Natural killer cell (primary cell): ENCODE measurements around the gene TANGO6. TPM values are rescaled to one million over a fixed set of nuclear protein-coding genes. Genes with fewer than 3 reads are reported as not detected.

ENCODE experiments used
- ATAC-seq, 3 donors: fragments of 150-1000 bp in 2 of 3; fragments of 200-7000 bp in 1 of 3; cut with Tn5 transposase; 1 replicate in 1 of 3; 2 replicates in 2 of 3; pipeline ENCODE4 v1.10.0; 2021; ENCODE audit warnings: mild to moderate bottlenecking in 2 of 3, moderate library complexity in 2 of 3
- DNase-seq, 2 donors: peaks; one replicate each; pipeline versions ENCODE4 v3.0.0 to v3.0.0-alpha.2; 2013 to 2021; ENCODE audit warnings: mixed read lengths in 1 of 2
- H3K27ac ChIP-seq: one replicate; pipeline ENCODE4 v1.5.1; 2013; ENCODE audit warnings: mild to moderate bottlenecking, low read length
- H3K27me3 ChIP-seq: one replicate; pipeline ENCODE4 v1.6.1; 2013; ENCODE audit warnings: low read length; ENCODE audit not compliant: control insufficient read depth, insufficient read depth
- H3K36me3 ChIP-seq: one replicate; pipeline ENCODE4 v1.6.1; 2013; ENCODE audit warnings: low read length; ENCODE audit not compliant: control insufficient read depth, insufficient read depth
- H3K4me1 ChIP-seq: one replicate; pipeline ENCODE4 v1.6.1; 2013; ENCODE audit warnings: low read length; ENCODE audit not compliant: control insufficient read depth, insufficient read depth
- H3K4me3 ChIP-seq: one replicate; pipeline ENCODE4 v1.5.1; 2013; ENCODE audit warnings: low read length
- H3K9me3 ChIP-seq: one replicate; pipeline ENCODE4 v1.6.1; 2013; ENCODE audit warnings: low read length; ENCODE audit not compliant: control insufficient read depth, insufficient read depth
- H3K27ac Mint-ChIP-seq, 2 donors: one replicate each; pipeline ENCODE4 v1.8.0; 2022; ENCODE audit warnings: mild to moderate bottlenecking in 2 of 2, mixed read lengths in 2 of 2, moderate library complexity in 1 of 2
- H3K27me3 Mint-ChIP-seq, 2 donors: one replicate each; pipeline ENCODE4 v1.8.0; 2022; ENCODE audit warnings: low read depth in 2 of 2, mixed read lengths in 2 of 2
- H3K36me3 Mint-ChIP-seq: one replicate; pipeline ENCODE4 v1.8.0; 2022; ENCODE audit warnings: mixed read lengths
- H3K4me1 Mint-ChIP-seq, 2 donors: one replicate each; pipeline ENCODE4 v1.8.0; 2022; ENCODE audit warnings: mixed read lengths in 2 of 2
- H3K4me3 Mint-ChIP-seq: one replicate; pipeline ENCODE4 v1.8.0; 2022; ENCODE audit warnings: mild to moderate bottlenecking, moderate library complexity, mixed read lengths
- H3K9me3 Mint-ChIP-seq, 2 donors: one replicate each; pipeline ENCODE4 v1.8.0; 2022; ENCODE audit warnings: mixed read lengths in 2 of 2
- CTCF ChIP-seq: fragments of 200-600 bp; IDR thresholded peaks from one replicate; pipeline ENCODE4 v1.8.0; 2022; ENCODE audit warnings: antibody characterized with exemption
- WGBS: methylation state at CpG from one replicate; pipeline ENCODE4 v1.1.7; 2013; ENCODE audit warnings: missing lambda C conversion rate; ENCODE audit not compliant: insufficient coverage; 5-methylcytosine and 5-hydroxymethylcytosine counted together
- intact Hi-C: fragments of 100-400 bp; cut with micrococcal nuclease; formaldehyde crosslinking; loops from one replicate; pipeline ENCODE4 v1.14.2; 2022
- total RNA-seq, 4 donors: library from RNA; stranded (reverse); fragments of 120-200 nt in 1 of 4; gene quantifications; one replicate each; pipeline versions ENCODE4 v1.2.3 to v1.2.4, GENCODE V29; 2013 to 2022

The TANGO6 gene
- total RNA-seq, 3 donors from 2014 or later (not counting 1 experiment from before 2014, with no cell fraction given) = 21.2 to 27.3 (median 23.9) TPM

DNA sequence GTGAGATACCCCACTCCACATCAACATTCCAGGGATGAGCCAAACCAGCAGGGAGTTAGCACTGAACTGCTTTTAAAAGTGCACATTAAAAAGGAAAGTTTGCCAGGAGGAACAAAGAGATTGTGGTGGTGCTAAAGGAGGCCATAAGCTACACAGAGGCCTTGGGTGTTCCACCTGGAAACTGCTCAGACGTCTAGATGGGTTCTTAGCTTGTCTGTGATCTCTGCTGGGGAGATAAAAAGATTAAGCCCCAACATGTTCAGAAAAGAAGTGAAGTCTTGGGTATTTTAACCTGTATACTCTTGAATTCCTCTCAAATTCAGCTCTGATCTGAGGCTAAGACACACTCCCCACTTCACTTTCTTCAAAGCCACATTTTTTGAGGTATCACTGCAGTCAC, 272.5 kb downstream of the TANGO6 start:
- no peaks in the 10 kb centered on the region for H3K27me3 ChIP-seq
- DNase-seq (no peak), ATAC-seq (no peak)
- no peak overlapping the region for H3K27ac Mint-ChIP-seq
- no peak overlapping the region for H3K4me3 ChIP-seq
- TF ChIP-seq CTCF = no peak
- H3K27me3 Mint-ChIP-seq = no peaks in the 10 kb centered on the region
- intact Hi-C loops = no loop called here
- H3K27ac ChIP-seq = no peak overlapping the region
- no peaks in the 10 kb centered on the region for H3K4me1 ChIP-seq
- no peaks in the 10 kb centered on the region for H3K9me3 Mint-ChIP-seq
- peaks cover 53% of the 10 kb centered on the region for H3K36me3 ChIP-seq
- H3K9me3 ChIP-seq = no peaks in the 10 kb centered on the region
- WGBS = 42% methylated on average over 1 of the region's 1 CpG
- H3K4me3 Mint-ChIP-seq = no peak overlapping the region
- H3K4me1 Mint-ChIP-seq = peaks cover 0 to 10% of the 10 kb centered on the region in 2 donors
- no peaks in the 10 kb centered on the region for H3K36me3 Mint-ChIP-seq

DNA sequence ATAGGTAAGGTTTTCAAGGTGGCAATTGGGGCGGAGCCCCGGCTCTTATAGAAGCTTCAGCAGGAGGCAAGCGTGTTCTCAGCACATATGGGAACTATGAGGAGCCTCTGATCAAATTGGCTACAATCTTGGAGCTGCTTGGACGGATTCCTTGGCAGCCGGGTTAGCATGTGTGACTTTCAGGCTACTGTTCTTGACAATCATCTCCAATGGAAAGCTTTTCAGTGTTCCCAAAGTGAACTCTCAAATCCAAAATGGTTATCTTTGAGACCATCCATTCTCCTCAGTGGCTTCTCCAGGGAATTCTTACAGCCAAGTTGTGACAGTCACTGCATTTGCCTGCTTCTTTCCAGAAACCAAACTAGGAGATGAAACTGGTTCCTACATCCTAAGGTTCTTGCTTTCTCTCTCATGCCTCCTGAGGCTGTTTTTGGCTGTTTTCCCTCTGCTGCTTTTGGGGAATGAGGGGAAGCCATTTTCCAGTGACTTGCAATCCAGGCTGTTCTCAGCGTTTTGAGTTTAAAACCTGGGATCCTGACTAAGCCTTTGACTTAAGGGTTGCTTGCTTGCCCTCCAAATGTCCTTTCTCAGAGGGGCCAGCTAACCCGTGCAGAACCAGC, 273.0 kb downstream of the TANGO6 start:
- DNase-seq = no peak
- H3K4me3 ChIP-seq = no peak overlapping the region
- TF ChIP-seq CTCF = no peak
- 97% methylated on average over 7 of the region's 7 CpGs for WGBS
- intact Hi-C loops = no loop called here
- H3K4me1 ChIP-seq = no peaks in the 10 kb centered on the region
- no peaks in the 10 kb centered on the region for H3K27me3 Mint-ChIP-seq
- H3K9me3 ChIP-seq = no peaks in the 10 kb centered on the region
- H3K36me3 ChIP-seq = peaks cover 58% of the 10 kb centered on the region
- H3K9me3 Mint-ChIP-seq = no peaks in the 10 kb centered on the region
- no peak overlapping the region for H3K27ac Mint-ChIP-seq
- no peak overlapping the region for H3K27ac ChIP-seq
- no peaks in the 10 kb centered on the region for H3K36me3 Mint-ChIP-seq
- no peak overlapping the region for H3K4me3 Mint-ChIP-seq
- no peaks in the 10 kb centered on the region for H3K27me3 ChIP-seq
- peaks cover 0 to 10% of the 10 kb centered on the region in 2 donors for H3K4me1 Mint-ChIP-seq
- ATAC-seq = no peak

- Histone ChIP-seq H3K27ac (no peak overlapping the region), H3K27me3 (no peaks in the 10 kb centered on the region), H3K9me3 (no peaks in the 10 kb centered on the region), H3K36me3 (peaks cover 58% of the 10 kb centered on the region), H3K4me1 (no peaks in the 10 kb centered on the region), H3K4me3 (no peak overlapping the region)
- no peak for TF ChIP-seq CTCF
- Mint-ChIP-seq H3K9me3 (no peaks in the 10 kb centered on the region), H3K4me1 (peaks cover 0 to 10% of the 10 kb centered on the region in 2 donors), H3K4me3 (no peak overlapping the region), H3K27ac (no peak overlapping the region), H3K27me3 (no peaks in the 10 kb centered on the region), H3K36me3 (no peaks in the 10 kb centered on the region)
- 79% methylated on average over 6 of the region's 6 CpGs for WGBS
- intact Hi-C loops = no loop called here
- no peak for DNase-seq
- ATAC-seq = no peak
These were observed 273.6 kb downstream of the TANGO6 start for GRCh38 chr16:69116906-69117305.

DNA sequence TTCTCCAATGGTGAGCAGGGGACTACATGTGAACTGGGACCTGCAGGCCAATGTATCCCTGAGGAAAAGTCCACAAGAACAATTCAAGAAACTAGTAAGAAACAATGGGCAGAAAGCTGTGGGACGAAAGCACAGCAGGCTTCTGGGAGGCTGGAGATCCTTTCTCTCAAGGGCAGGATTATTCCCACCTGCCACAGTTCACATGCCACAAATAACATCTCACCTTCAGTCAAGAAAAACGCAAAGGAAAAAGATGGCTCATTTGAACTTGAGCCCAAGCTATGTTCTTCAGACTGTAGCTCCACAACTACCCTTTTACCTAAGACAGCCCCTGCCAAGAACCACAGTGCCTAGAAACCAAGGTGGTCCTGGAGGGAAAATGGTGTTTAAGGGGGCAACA, 275.1 kb downstream of the TANGO6 start:
- intact Hi-C loops = no loop called here
- Histone ChIP-seq H3K36me3 (peaks cover 58% of the 10 kb centered on the region), H3K4me1 (no peaks in the 10 kb centered on the region), H3K4me3 (no peak overlapping the region), H3K27me3 (no peaks in the 10 kb centered on the region), H3K27ac (no peak overlapping the region), H3K9me3 (no peaks in the 10 kb centered on the region)
- H3K27me3 Mint-ChIP-seq = no peaks in the 10 kb centered on the region
- peaks cover 0 to 5% of the 10 kb centered on the region in 2 donors for H3K4me1 Mint-ChIP-seq
- TF ChIP-seq CTCF = no peak
- DNase-seq (no peak), ATAC-seq (no peak)
- no peaks in the 10 kb centered on the region for H3K36me3 Mint-ChIP-seq
- no peak overlapping the region for H3K4me3 Mint-ChIP-seq
- H3K27ac Mint-ChIP-seq = no peak overlapping the region
- no peaks in the 10 kb centered on the region for H3K9me3 Mint-ChIP-seq
- 97% methylated on average over 2 of the region's 2 CpGs for WGBS
